ENCODE data around the gene ANKRD31. TPM values are rescaled to one million over a fixed set of nuclear protein-coding genes. Genes with fewer than 3 reads are reported as not detected.

ANKRD31 gene
- total RNA-seq, 1 experiment from 2014 or later = 0.66 TPM

DNA sequence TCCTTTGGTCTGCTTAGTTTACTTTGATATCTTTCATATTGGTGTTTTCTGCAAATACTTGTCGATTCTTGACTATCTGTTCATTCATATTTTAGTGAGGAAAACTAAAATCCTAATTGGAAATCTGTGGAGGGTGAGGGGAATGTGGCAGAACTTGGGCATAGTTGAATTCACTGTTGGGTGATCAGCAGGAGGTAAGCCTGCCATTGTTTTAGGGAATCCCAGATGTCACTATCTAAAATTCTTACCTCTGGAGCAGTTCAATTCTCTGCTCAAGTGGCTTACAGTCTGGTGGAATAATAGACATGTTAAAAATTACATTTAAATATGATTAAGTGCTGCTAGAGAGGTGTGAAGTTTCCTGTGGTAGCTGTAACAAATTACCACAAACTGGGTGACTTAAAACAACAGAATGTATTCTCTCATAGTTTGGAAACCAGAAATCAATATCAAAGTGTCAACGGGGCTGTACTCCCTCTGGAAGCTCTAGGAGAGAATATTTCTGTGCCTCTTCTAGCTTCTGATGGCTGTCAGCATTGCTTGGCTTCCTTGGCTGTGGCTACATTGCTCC lies 94.0 kb downstream of the ANKRD31 start:
- Histone ChIP-seq H3K4me3 (ENCODE audit: low read depth, low read length) (no peak overlapping the region), H3K9me3 (no peaks in the 10 kb centered on the region), H3K4me1 (0 out of 2 replicates have a peak, but pooled peaks cover 4% of the 10 kb centered on the region), H3K27me3 (replicated peaks; ENCODE audit: control insufficient read depth, insufficient read depth, low read length) (no peaks in the 10 kb centered on the region), H3K36me3 (ENCODE audit: control insufficient read depth, insufficient read depth, low read length) (no peaks in the 10 kb centered on the region)
- ChIA-PET CTCF (no interaction called here), POLR2A (no interaction called here)
- no peak for DNase-seq
- Mint-ChIP-seq H3K27ac (ENCODE audit: unreplicated experiment) (no peak overlapping the region), H3K4me3 (ENCODE audit: unreplicated experiment) (no peak overlapping the region), H3K4me1 (ENCODE audit: low read depth, unreplicated experiment) (no peaks in the 10 kb centered on the region), H3K36me3 (ENCODE audit: insufficient read depth, unreplicated experiment) (no peaks in the 10 kb centered on the region), H3K27me3 (ENCODE audit: insufficient read depth, unreplicated experiment) (peaks cover 3% of the 10 kb centered on the region), H3K9me3 (ENCODE audit: unreplicated experiment) (no peaks in the 10 kb centered on the region)
- intact Hi-C loops (cut with micrococcal nuclease; ENCODE audit: unreplicated experiment) = no loop called here
- TF ChIP-seq, protein P1, sequence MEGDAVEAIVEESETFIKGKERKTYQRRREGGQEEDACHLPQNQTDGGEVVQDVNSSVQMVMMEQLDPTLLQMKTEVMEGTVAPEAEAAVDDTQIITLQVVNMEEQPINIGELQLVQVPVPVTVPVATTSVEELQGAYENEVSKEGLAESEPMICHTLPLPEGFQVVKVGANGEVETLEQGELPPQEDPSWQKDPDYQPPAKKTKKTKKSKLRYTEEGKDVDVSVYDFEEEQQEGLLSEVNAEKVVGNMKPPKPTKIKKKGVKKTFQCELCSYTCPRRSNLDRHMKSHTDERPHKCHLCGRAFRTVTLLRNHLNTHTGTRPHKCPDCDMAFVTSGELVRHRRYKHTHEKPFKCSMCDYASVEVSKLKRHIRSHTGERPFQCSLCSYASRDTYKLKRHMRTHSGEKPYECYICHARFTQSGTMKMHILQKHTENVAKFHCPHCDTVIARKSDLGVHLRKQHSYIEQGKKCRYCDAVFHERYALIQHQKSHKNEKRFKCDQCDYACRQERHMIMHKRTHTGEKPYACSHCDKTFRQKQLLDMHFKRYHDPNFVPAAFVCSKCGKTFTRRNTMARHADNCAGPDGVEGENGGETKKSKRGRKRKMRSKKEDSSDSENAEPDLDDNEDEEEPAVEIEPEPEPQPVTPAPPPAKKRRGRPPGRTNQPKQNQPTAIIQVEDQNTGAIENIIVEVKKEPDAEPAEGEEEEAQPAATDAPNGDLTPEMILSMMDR (IDR thresholded peaks at IDR 0.05; ENCODE audit: insufficient read depth in 1 of 2, low read depth in 1 of 2, low read length in 1 of 2, severe bottlenecking in 1 of 2, unreplicated experiment in 1 of 2) = no peak
- no TSS peak for BruUV-seq (replicated peaks)

DNA sequence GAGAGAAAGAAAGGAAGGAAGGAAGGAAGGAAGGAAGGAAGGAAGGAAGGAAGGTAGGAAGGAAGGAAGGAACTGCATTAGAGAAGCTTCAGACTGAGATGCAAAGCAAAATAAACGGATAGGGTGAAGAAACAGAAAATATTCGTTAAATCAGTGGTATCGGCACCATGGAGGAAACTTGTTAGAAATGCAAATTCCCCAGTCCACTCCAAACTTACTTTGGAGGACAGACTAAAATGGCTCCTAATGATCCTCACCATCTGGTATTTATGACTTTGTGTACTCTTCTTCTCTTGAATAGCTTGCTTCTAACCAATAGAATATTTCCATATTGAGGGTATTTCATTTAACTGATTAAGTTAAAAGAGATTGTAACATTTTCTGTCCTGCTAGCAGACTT lies 96.4 kb downstream of the ANKRD31 start:
- H3K9me3 Mint-ChIP-seq (ENCODE audit: unreplicated experiment) = no peaks in the 10 kb centered on the region
- DNase-seq = no peak
- CTCF ChIA-PET = no interaction called here

DNA sequence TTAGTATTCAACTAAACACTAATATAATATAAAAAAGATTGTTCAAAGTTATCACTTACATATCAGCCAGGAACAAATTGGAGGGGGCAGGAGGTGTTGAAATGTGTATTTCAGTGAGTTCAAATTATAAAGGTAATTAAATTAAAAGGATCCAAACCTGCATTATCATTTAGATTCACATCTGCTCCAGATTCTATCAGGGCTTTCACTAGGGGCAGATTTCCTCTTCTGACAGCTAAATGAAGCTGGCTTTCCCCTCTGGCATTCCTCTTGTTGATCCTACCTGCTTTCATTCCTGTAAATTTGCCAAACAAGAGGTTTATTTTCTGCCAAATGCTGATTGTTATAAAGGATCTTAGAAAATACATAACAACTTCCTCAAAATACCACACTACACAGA lies 98.0 kb downstream of the ANKRD31 start:
- H3K27me3 Mint-ChIP-seq (ENCODE audit: insufficient read depth, unreplicated experiment) = peaks cover 3% of the 10 kb centered on the region
- Histone ChIP-seq H3K27me3 (replicated peaks; ENCODE audit: control insufficient read depth, insufficient read depth, low read length) (no peaks in the 10 kb centered on the region), H3K4me3 (ENCODE audit: low read depth, low read length) (no peak overlapping the region), H3K4me1 (0 out of 2 replicates have a peak, but pooled peaks cover 4% of the 10 kb centered on the region), H3K36me3 (ENCODE audit: control insufficient read depth, insufficient read depth, low read length) (no peaks in the 10 kb centered on the region), H3K9me3 (no peaks in the 10 kb centered on the region)
- BruUV-seq (replicated peaks) = no TSS peak
- ChIA-PET CTCF (no interaction called here), POLR2A (no interaction called here)
- intact Hi-C loops (cut with micrococcal nuclease; ENCODE audit: unreplicated experiment) = no loop called here
- TF ChIP-seq, protein P1 (IDR thresholded peaks at IDR 0.05; ENCODE audit: insufficient read depth in 1 of 2, low read depth in 1 of 2, low read length in 1 of 2, severe bottlenecking in 1 of 2, unreplicated experiment in 1 of 2) = no peak
- H3K36me3 Mint-ChIP-seq (ENCODE audit: insufficient read depth, unreplicated experiment) = no peaks in the 10 kb centered on the region
- no peak overlapping the region for H3K4me3 Mint-ChIP-seq (ENCODE audit: unreplicated experiment)
- H3K27ac Mint-ChIP-seq (ENCODE audit: unreplicated experiment) = no peak overlapping the region
- H3K9me3 Mint-ChIP-seq (ENCODE audit: unreplicated experiment) = no peaks in the 10 kb centered on the region
- H3K4me1 Mint-ChIP-seq (ENCODE audit: low read depth, unreplicated experiment) = no peaks in the 10 kb centered on the region
- DNase-seq = no peak

More for the DNA sequence above, 96.4 kb downstream of the ANKRD31 start:
- H3K27me3 Mint-ChIP-seq (ENCODE audit: insufficient read depth, unreplicated experiment) = peaks cover 3% of the 10 kb centered on the region
- intact Hi-C loops (cut with micrococcal nuclease; ENCODE audit: unreplicated experiment) = no loop called here
- H3K27ac Mint-ChIP-seq (ENCODE audit: unreplicated experiment) = no peak overlapping the region
- POLR2A ChIA-PET = no interaction called here
- TF ChIP-seq, protein P1 (IDR thresholded peaks at IDR 0.05; ENCODE audit: insufficient read depth in 1 of 2, low read depth in 1 of 2, low read length in 1 of 2, severe bottlenecking in 1 of 2, unreplicated experiment in 1 of 2) = no peak
- no peak overlapping the region for H3K4me3 Mint-ChIP-seq (ENCODE audit: unreplicated experiment)
- H3K27me3 ChIP-seq (replicated peaks; ENCODE audit: control insufficient read depth, insufficient read depth, low read length) = no peaks in the 10 kb centered on the region
- no peaks in the 10 kb centered on the region for H3K36me3 Mint-ChIP-seq (ENCODE audit: insufficient read depth, unreplicated experiment)
- H3K9me3 ChIP-seq = no peaks in the 10 kb centered on the region
- no TSS peak for BruUV-seq (replicated peaks)
- no peak overlapping the region for H3K4me3 ChIP-seq (ENCODE audit: low read depth, low read length)
- H3K4me1 ChIP-seq = 0 out of 2 replicates have a peak, but pooled peaks cover 4% of the 10 kb centered on the region
- H3K36me3 ChIP-seq (ENCODE audit: control insufficient read depth, insufficient read depth, low read length) = no peaks in the 10 kb centered on the region
- no peaks in the 10 kb centered on the region for H3K4me1 Mint-ChIP-seq (ENCODE audit: low read depth, unreplicated experiment)

Measured in Caco-2 (cell line).